HG02938 (cell line): Measurements from ENCODE around the gene VAV2.

Experiments
- ATAC-seq: cut with Tn5 transposase; IDR thresholded peaks from one replicate; pipeline ENCODE4 v1.9.1; 2021; ENCODE audit warnings: mild to moderate bottlenecking, moderate library complexity; ENCODE audit not compliant: unreplicated experiment

The VAV2 gene

GRCh38 chr9:133715866-133716563 is 276.1 kb downstream of the VAV2 start:
- ATAC-seq: no peak

GRCh38 chr9:133715295-133715865 is 276.7 kb downstream of the VAV2 start:
- ATAC-seq: no peak

- no peak for ATAC-seq
Measured at GRCh38 chr9:133714606-133715294, 277.4 kb downstream of the VAV2 start.

- ATAC-seq: no peak
Measured at GRCh38 chr9:133713960-133714495, 278.1 kb downstream of the VAV2 start.

GRCh38 chr9:133713150-133713959 is 278.8 kb downstream of the VAV2 start:
- no peak for ATAC-seq

- ATAC-seq: no peak
Measured at GRCh38 chr9:133712221-133713100, 279.7 kb downstream of the VAV2 start.
